Ishikawa (cell line): ENCODE results near the gene KASH5.
A peak's percentile ranks its signal among the peaks of the same experiment; 100 is the strongest.

Experiments
- CEBPB ChIP-seq: IDR thresholded peaks from 2 replicates; pipeline ENCODE4 v1.6.1; 2012
- CREB1 ChIP-seq: IDR thresholded peaks from 2 replicates; pipeline ENCODE4 v1.6.1; 2012; ENCODE audit warnings: low read depth
- EGR1 ChIP-seq: IDR thresholded peaks from 2 replicates; pipeline ENCODE4 v1.6.1; 2012
- EP300 ChIP-seq: IDR thresholded peaks from 2 replicates; pipeline ENCODE4 v1.6.1; 2012; ENCODE audit warnings: borderline replicate concordance
- FOXM1 ChIP-seq: IDR thresholded peaks from 2 replicates; pipeline ENCODE4 v1.6.1; 2012; ENCODE audit warnings: low read depth, borderline replicate concordance
- NFIC ChIP-seq: IDR thresholded peaks from 2 replicates; pipeline ENCODE4 v1.6.1; 2012
- RAD21 ChIP-seq: IDR thresholded peaks from 2 replicates; pipeline ENCODE4 v1.6.1; 2012; ENCODE audit warnings: low read depth
- TAF1 ChIP-seq: IDR thresholded peaks from 2 replicates; pipeline ENCODE4 v1.6.1; 2012; ENCODE audit warnings: low read depth, mild to moderate bottlenecking
- TCF12 ChIP-seq: IDR thresholded peaks from 2 replicates; pipeline ENCODE4 v1.6.1; 2012; ENCODE audit warnings: low read depth
- TEAD4 ChIP-seq: IDR thresholded peaks from 2 replicates; pipeline ENCODE4 v1.6.1; 2012
- USF1 ChIP-seq: IDR thresholded peaks from 2 replicates; pipeline ENCODE4 v1.6.1; 2012
- YY1 ChIP-seq: IDR thresholded peaks from 2 replicates; pipeline ENCODE4 v1.6.1; 2012; ENCODE audit warnings: low read depth
- ZBTB7A ChIP-seq: IDR thresholded peaks from 2 replicates; pipeline ENCODE4 v1.6.1; 2012; ENCODE audit warnings: low read depth
- TF ChIP-seq, protein P1 (sequence below): IDR thresholded peaks from 2 replicates; pipeline ENCODE4 v1.6.1; 2012
- TF ChIP-seq, protein P2 (sequence below): IDR thresholded peaks from 2 replicates; pipeline ENCODE4 v1.6.1; 2012; ENCODE audit warnings: low read depth, mild to moderate bottlenecking

Gene KASH5

GRCh38 chr19:49423985-49424303 lies 35.9 kb downstream of the KASH5 start:
- TF ChIP-seq EGR1 (no peak), EP300 (no peak), CEBPB (no peak), RAD21 (no peak), YY1 (no peak)
- TF ChIP-seq, protein P1, sequence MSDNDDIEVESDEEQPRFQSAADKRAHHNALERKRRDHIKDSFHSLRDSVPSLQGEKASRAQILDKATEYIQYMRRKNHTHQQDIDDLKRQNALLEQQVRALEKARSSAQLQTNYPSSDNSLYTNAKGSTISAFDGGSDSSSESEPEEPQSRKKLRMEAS = no peak

DNA sequence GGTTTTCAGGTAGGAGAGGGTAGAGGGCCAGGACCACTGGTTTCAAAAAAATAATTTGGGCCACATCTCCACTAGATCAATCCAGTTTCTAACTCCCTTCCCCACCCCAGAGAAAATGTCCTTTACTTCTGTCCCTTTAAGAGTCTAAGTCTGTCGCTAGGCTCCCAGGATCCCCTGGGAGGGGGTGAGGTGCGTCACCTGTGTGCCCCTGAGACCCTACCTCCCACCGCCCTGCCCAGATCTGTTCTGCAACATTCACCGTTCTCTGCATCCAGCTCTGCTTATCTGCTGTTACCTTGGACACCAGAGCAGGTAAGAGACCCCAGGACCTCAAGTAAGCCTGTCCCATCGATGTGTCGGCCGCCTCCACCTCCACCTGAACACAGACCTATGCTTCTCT lies 37.1 kb downstream of the KASH5 start, which contains the start of gene GFY:
GFY (plus strand) TSS at position 211 of the 400 bp plus-strand sequence. CDS start 1,043 bp downstream, outside the sequence.
- no peak for TF ChIP-seq CREB1
- TF ChIP-seq CEBPB = no peak
- TF ChIP-seq EP300 = no peak
- no peak for TF ChIP-seq NFIC
- TF ChIP-seq TEAD4 = no peak
- TF ChIP-seq, protein P1 = no peak
- TF ChIP-seq USF1 = no peak
- TF ChIP-seq RAD21 = no peak
- no peak for TF ChIP-seq TAF1
- TF ChIP-seq TCF12 = no peak
- no peak for TF ChIP-seq FOXM1
- TF ChIP-seq EGR1 = no peak
- TF ChIP-seq, protein P2, sequence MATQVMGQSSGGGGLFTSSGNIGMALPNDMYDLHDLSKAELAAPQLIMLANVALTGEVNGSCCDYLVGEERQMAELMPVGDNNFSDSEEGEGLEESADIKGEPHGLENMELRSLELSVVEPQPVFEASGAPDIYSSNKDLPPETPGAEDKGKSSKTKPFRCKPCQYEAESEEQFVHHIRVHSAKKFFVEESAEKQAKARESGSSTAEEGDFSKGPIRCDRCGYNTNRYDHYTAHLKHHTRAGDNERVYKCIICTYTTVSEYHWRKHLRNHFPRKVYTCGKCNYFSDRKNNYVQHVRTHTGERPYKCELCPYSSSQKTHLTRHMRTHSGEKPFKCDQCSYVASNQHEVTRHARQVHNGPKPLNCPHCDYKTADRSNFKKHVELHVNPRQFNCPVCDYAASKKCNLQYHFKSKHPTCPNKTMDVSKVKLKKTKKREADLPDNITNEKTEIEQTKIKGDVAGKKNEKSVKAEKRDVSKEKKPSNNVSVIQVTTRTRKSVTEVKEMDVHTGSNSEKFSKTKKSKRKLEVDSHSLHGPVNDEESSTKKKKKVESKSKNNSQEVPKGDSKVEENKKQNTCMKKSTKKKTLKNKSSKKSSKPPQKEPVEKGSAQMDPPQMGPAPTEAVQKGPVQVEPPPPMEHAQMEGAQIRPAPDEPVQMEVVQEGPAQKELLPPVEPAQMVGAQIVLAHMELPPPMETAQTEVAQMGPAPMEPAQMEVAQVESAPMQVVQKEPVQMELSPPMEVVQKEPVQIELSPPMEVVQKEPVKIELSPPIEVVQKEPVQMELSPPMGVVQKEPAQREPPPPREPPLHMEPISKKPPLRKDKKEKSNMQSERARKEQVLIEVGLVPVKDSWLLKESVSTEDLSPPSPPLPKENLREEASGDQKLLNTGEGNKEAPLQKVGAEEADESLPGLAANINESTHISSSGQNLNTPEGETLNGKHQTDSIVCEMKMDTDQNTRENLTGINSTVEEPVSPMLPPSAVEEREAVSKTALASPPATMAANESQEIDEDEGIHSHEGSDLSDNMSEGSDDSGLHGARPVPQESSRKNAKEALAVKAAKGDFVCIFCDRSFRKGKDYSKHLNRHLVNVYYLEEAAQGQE = no peak
- TF ChIP-seq ZBTB7A = no peak
- no peak for TF ChIP-seq YY1

GRCh38 chr19:49425922-49426592 lies 38.0 kb downstream of the KASH5 start:
- TF ChIP-seq, protein P2 = no peak
- TF ChIP-seq, protein P1 = 0 out of 2 replicates have a peak, but pooled peaks have one; percentile 24

DNA sequence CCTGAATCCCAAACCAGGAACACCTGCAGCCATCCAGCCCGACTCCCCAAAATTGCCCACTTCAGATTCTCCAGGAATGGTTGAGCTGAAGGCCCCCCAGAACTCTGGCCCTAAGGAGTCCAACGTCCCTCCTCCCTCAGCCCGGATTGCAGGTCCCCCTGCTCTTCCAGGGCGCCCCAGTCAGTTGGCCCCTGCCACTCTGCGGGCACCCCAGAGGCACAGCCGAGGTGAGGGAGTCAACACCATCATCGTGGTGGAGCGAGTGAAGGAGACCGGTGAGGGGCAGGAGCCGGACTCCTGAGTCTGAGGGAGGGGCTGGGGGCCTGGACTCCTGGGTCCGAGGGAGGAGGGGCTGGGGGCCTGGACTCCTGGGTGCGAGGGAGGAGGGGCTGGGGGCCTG lies 39.3 kb downstream of the KASH5 start:
- TF ChIP-seq, protein P2 = no peak
- no peak for TF ChIP-seq YY1
- TF ChIP-seq, protein P1 = no peak
- TF ChIP-seq ZBTB7A = no peak

DNA sequence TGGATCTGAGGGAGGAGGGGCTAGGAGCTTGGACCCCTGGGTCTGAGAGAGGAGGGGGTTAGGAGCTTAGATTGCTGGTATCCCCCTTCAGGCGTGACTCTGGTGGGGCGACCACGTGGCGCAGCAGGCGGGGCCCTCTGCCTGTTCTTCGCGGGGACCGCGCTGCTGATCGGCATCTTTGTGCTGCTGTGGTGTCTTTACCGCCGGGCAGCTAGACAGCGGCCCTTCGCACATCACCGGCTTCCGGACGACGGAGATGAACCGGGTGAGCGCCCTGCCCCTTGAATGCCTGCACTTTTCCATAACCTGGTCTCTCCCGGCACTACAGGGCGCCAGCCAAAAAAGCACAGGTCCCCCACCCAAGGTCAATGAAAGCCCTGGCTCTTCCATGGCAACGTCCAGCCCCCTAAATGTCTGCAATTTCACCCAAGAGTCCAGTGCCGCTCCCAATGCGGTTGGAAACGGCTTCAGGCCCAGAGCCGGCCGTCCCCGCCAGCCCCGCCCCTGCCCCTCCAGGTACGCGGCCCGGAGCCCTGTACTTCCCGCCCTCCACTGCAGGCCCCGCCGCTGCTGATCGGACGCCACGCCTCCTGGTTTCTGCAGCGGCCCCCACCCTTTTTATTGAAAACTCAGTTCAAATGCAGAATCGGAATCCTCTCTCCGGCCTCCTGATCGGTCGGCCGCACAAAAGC lies 40.0 kb downstream of the KASH5 start:
- TF ChIP-seq FOXM1 = no peak
- TF ChIP-seq ZBTB7A = no peak
- TF ChIP-seq USF1 = peak; percentile 47
- TF ChIP-seq, protein P1 = peak; percentile 68
- no peak for TF ChIP-seq TAF1
- TF ChIP-seq CEBPB = no peak
- no peak for TF ChIP-seq EGR1
- no peak for TF ChIP-seq TCF12
- no peak for TF ChIP-seq YY1
- no peak for TF ChIP-seq NFIC
- TF ChIP-seq RAD21 = no peak
- TF ChIP-seq CREB1 = no peak
- TF ChIP-seq EP300 = no peak
- no peak for TF ChIP-seq TEAD4
- TF ChIP-seq, protein P2 = no peak
